ENCODE measurements around the gene TESK2.
A peak's percentile ranks its signal among the peaks of the same experiment; 100 is the strongest.

TESK2 gene

GRCh38 chr1:45443580-45444446, 47.1 kb downstream of the TESK2 start:
- no peak for DNase-seq
- POLR2A ChIA-PET: interaction anchor here (0.6 kb wide), 1 partner anchor 10 kb away, joined by 3 read pairs; no protein-coding TSS in a partner anchor
- H3K4me3 ChIP-seq (ENCODE audit: control insufficient read depth in 1 of 7, extremely low read depth in 1 of 7, insufficient read depth in 4 of 7, low read depth in 2 of 7, low read length in 6 of 7): no peak overlapping the region
- CTCF ChIA-PET: interaction anchor here (0.6 to 1.5 kb wide), 2 partner anchors 13 to 33 kb away, joined by 3 to 4 read pairs; no protein-coding TSS in a partner anchor
- WGBS (ENCODE audit: insufficient coverage): 100% methylated on average over 2 of the region's 7 CpGs
- H3K27ac ChIP-seq (ENCODE audit: insufficient read depth in 1 of 2, low read depth in 1 of 2, low read length in 2 of 2, poor library complexity in 1 of 2, severe bottlenecking in 2 of 2): no peak overlapping the region
- H3K36me3 ChIP-seq (ENCODE audit: control insufficient read depth in 4 of 4, insufficient read depth in 4 of 4, low read length in 3 of 4): no peaks in the 10 kb centered on the region
- no peaks in the 10 kb centered on the region for H3K9me3 ChIP-seq (ENCODE audit: control extremely low read depth in 1 of 5, control insufficient read depth in 4 of 5, insufficient read depth in 2 of 5, low read depth in 1 of 5, low read length in 4 of 5)
- no peaks in the 10 kb centered on the region for H3K27me3 ChIP-seq (replicated peaks in 2 of 5; ENCODE audit: control insufficient read depth in 4 of 5, insufficient read depth in 5 of 5, low read length in 4 of 5)
- no peaks in the 10 kb centered on the region for H3K4me1 ChIP-seq (ENCODE audit: control extremely low read depth in 1 of 4, control insufficient read depth in 4 of 4, insufficient read depth in 4 of 4, low read length in 3 of 4)

DNA sequence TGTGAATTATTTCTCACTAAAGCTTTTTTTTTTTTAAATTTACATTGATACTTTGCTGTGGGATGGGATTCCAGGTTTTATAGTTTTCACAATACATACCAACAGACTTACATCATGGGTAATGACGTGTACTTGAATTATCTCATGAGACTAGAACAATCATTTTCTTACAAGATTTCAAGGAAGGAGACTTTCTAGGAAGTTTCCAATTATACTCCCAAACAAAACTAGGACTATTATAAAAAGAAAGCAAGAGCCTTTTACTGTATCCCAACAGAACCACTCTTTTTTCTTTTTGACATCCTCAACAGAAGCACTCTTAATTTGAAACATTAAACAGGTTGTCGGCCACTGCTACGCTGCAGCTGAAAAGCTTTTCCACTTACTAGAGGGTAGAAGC, 48.7 kb downstream of the TESK2 start:
- no peaks in the 10 kb centered on the region for H3K36me3 ChIP-seq (ENCODE audit: control insufficient read depth in 4 of 4, insufficient read depth in 4 of 4, low read length in 3 of 4)
- H3K4me3 ChIP-seq (ENCODE audit: control insufficient read depth in 1 of 7, extremely low read depth in 1 of 7, insufficient read depth in 4 of 7, low read depth in 2 of 7, low read length in 6 of 7): no peak overlapping the region
- no peak for DNase-seq
- CTCF ChIA-PET: no interaction called here
- POLR2A ChIA-PET: no interaction called here
- no peaks in the 10 kb centered on the region for H3K9me3 ChIP-seq (ENCODE audit: control extremely low read depth in 1 of 5, control insufficient read depth in 4 of 5, insufficient read depth in 2 of 5, low read depth in 1 of 5, low read length in 4 of 5)
- 100% methylated on average over 2 of the region's 3 CpGs for WGBS (ENCODE audit: insufficient coverage)
- H3K27me3 ChIP-seq (replicated peaks in 2 of 5; ENCODE audit: control insufficient read depth in 4 of 5, insufficient read depth in 5 of 5, low read length in 4 of 5): no peaks in the 10 kb centered on the region
- no peaks in the 10 kb centered on the region for H3K4me1 ChIP-seq (ENCODE audit: control extremely low read depth in 1 of 4, control insufficient read depth in 4 of 4, insufficient read depth in 4 of 4, low read length in 3 of 4)
- H3K27ac ChIP-seq (ENCODE audit: insufficient read depth in 1 of 2, low read depth in 1 of 2, low read length in 2 of 2, poor library complexity in 1 of 2, severe bottlenecking in 2 of 2): no peak overlapping the region

DNA sequence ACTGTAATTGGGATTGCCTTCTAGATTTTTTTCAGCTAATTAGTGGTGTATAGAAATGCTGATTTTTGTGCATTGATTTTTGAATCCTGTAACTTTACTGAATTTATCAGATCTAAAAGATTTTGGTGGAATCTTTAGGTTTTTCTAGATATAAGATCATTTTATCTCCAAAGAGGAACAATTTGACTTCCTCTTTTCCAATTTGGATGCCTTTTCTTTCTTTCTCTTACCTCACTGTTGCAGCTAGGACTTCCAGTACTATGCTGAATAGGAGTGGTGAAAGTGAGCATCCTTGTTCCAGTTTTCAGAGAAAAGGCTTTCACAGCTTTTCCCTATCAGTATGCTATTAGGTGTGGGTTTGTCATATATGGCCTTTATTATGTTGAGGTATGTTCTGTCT, 53.6 kb downstream of the TESK2 start:
- no peaks in the 10 kb centered on the region for H3K27me3 ChIP-seq (replicated peaks in 2 of 5; ENCODE audit: control insufficient read depth in 4 of 5, insufficient read depth in 5 of 5, low read length in 4 of 5)
- no peaks in the 10 kb centered on the region for H3K9me3 ChIP-seq (ENCODE audit: control extremely low read depth in 1 of 5, control insufficient read depth in 4 of 5, insufficient read depth in 2 of 5, low read depth in 1 of 5, low read length in 4 of 5)
- POLR2A ChIA-PET: no interaction called here
- H3K27ac ChIP-seq (ENCODE audit: insufficient read depth in 1 of 2, low read depth in 1 of 2, low read length in 2 of 2, poor library complexity in 1 of 2, severe bottlenecking in 2 of 2): no peak overlapping the region
- CTCF ChIA-PET: interaction anchor here (0.9 kb wide), 1 partner anchor 28 kb away, joined by 3 read pairs; no protein-coding TSS in a partner anchor
- no peak for DNase-seq
- H3K4me1 ChIP-seq (ENCODE audit: control extremely low read depth in 1 of 4, control insufficient read depth in 4 of 4, insufficient read depth in 4 of 4, low read length in 3 of 4): no peaks in the 10 kb centered on the region
- H3K4me3 ChIP-seq (ENCODE audit: control insufficient read depth in 1 of 7, extremely low read depth in 1 of 7, insufficient read depth in 4 of 7, low read depth in 2 of 7, low read length in 6 of 7): no peak overlapping the region
- H3K36me3 ChIP-seq (ENCODE audit: control insufficient read depth in 4 of 4, insufficient read depth in 4 of 4, low read length in 3 of 4): no peaks in the 10 kb centered on the region

DNA sequence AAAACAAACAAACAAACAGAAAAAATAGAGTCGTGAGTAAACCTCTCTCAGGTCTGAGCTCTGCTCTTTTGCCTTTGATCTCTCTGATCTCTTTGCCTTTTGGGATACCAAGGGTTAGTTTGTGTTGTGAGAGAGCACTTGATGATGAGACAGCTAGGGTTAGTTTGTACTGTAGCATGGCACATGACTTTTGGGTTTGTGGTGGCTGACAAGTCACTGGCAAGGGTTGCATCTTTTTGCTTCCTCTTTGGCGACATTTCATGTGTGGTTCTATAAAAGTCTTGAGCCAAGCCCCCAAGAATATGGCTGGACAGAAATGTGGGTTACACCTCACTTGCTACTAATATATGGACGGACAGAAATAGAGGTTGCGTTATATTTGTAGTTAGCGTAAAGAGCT, 60.5 kb downstream of the TESK2 start:
- 83% methylated on average over 1 of the region's 5 CpGs for WGBS (ENCODE audit: insufficient coverage)
- CTCF ChIA-PET: interaction anchor here (1.4 kb wide), 1 partner anchor 13 kb away, joined by 4 read pairs; no protein-coding TSS in a partner anchor
- Histone ChIP-seq H3K4me1 (ENCODE audit: control extremely low read depth in 1 of 4, control insufficient read depth in 4 of 4, insufficient read depth in 4 of 4, low read length in 3 of 4) (peaks cover 0 to 13% (median 0%) of the 10 kb centered on the region in 4 experiments), H3K36me3 (ENCODE audit: control insufficient read depth in 4 of 4, insufficient read depth in 4 of 4, low read length in 3 of 4) (no peaks in the 10 kb centered on the region), H3K27ac (ENCODE audit: insufficient read depth in 1 of 2, low read depth in 1 of 2, low read length in 2 of 2, poor library complexity in 1 of 2, severe bottlenecking in 2 of 2) (no peak overlapping the region), H3K4me3 (ENCODE audit: control insufficient read depth in 1 of 7, extremely low read depth in 1 of 7, insufficient read depth in 4 of 7, low read depth in 2 of 7, low read length in 6 of 7) (no peak overlapping the region), H3K27me3 (replicated peaks in 2 of 5; ENCODE audit: control insufficient read depth in 4 of 5, insufficient read depth in 5 of 5, low read length in 4 of 5) (no peaks in the 10 kb centered on the region), H3K9me3 (ENCODE audit: control extremely low read depth in 1 of 5, control insufficient read depth in 4 of 5, insufficient read depth in 2 of 5, low read depth in 1 of 5, low read length in 4 of 5) (no peaks in the 10 kb centered on the region)
- peak in 2 of 3 donors; percentile 31 to 45 for DNase-seq
- POLR2A ChIA-PET: interaction anchor here (0.5 kb wide), 1 partner anchor 9 kb away, joined by 3 read pairs; no protein-coding TSS in a partner anchor

DNA sequence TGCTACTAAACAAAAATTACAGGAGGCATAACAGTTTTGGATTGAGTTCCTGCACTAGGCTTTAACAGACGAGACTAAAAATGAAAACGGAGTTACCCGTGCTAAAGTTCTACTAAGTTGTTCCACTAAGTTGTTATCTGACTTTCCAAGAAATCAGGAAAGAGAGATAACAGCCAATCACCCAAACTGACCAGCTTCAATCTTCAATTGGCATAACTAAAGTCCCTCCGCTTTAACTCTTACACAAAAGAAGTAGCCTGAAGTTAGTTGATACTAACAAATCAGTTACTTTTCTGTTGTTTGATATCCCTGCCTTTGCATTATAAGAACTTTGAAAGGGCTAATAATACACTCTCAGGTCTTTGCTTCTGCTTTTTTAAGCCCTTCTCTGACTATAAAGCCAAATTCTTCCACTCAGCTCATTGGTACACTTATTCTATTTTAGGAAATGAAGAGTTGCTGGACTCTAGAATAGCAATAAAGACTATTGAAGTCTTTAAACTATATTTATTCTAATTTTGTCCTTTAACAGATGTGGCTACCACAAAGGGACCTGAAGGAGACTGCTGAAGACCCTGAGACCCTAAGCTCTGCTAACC, 61.3 kb downstream of the TESK2 start:
- WGBS (ENCODE audit: insufficient coverage): 21% methylated on average over 2 of the region's 4 CpGs
- Histone ChIP-seq H3K4me3 (ENCODE audit: control insufficient read depth in 1 of 7, extremely low read depth in 1 of 7, insufficient read depth in 4 of 7, low read depth in 2 of 7, low read length in 6 of 7) (no peak overlapping the region), H3K9me3 (ENCODE audit: control extremely low read depth in 1 of 5, control insufficient read depth in 4 of 5, insufficient read depth in 2 of 5, low read depth in 1 of 5, low read length in 4 of 5) (no peaks in the 10 kb centered on the region), H3K4me1 (ENCODE audit: control extremely low read depth in 1 of 4, control insufficient read depth in 4 of 4, insufficient read depth in 4 of 4, low read length in 3 of 4) (peaks cover 0 to 13% (median 0%) of the 10 kb centered on the region in 4 experiments), H3K27ac (ENCODE audit: insufficient read depth in 1 of 2, low read depth in 1 of 2, low read length in 2 of 2, poor library complexity in 1 of 2, severe bottlenecking in 2 of 2) (no peak overlapping the region), H3K27me3 (replicated peaks in 2 of 5; ENCODE audit: control insufficient read depth in 4 of 5, insufficient read depth in 5 of 5, low read length in 4 of 5) (no peaks in the 10 kb centered on the region), H3K36me3 (ENCODE audit: control insufficient read depth in 4 of 4, insufficient read depth in 4 of 4, low read length in 3 of 4) (no peaks in the 10 kb centered on the region)
- ChIA-PET CTCF (no interaction called here), POLR2A (interaction anchor here (0.7 kb wide), 1 partner anchor 10 kb away, joined by 3 read pairs; no protein-coding TSS in a partner anchor)
- DNase-seq: peak in 1 of 3 donors; percentile 10

GRCh38 chr1:45423906-45424678, 66.9 kb downstream of the TESK2 start:
- Histone ChIP-seq H3K9me3 (ENCODE audit: control extremely low read depth in 1 of 5, control insufficient read depth in 4 of 5, insufficient read depth in 2 of 5, low read depth in 1 of 5, low read length in 4 of 5) (peaks cover 0 to 6% (median 4%) of the 10 kb centered on the region in 5 experiments), H3K27me3 (replicated peaks in 2 of 5; ENCODE audit: control insufficient read depth in 4 of 5, insufficient read depth in 5 of 5, low read length in 4 of 5) (no peaks in the 10 kb centered on the region), H3K27ac (ENCODE audit: insufficient read depth in 1 of 2, low read depth in 1 of 2, low read length in 2 of 2, poor library complexity in 1 of 2, severe bottlenecking in 2 of 2) (no peak overlapping the region), H3K4me1 (ENCODE audit: control extremely low read depth in 1 of 4, control insufficient read depth in 4 of 4, insufficient read depth in 4 of 4, low read length in 3 of 4) (no peaks in the 10 kb centered on the region), H3K36me3 (ENCODE audit: control insufficient read depth in 4 of 4, insufficient read depth in 4 of 4, low read length in 3 of 4) (peaks cover 0 to 3% (median 1%) of the 10 kb centered on the region in 4 experiments), H3K4me3 (ENCODE audit: control insufficient read depth in 1 of 7, extremely low read depth in 1 of 7, insufficient read depth in 4 of 7, low read depth in 2 of 7, low read length in 6 of 7) (no peak overlapping the region)
- ChIA-PET POLR2A (no interaction called here), CTCF (interaction anchor here (1.3 to 2.2 kb wide), 3 partner anchors 12 to 23 kb away, joined by 3 to 5 read pairs (median 5); no protein-coding TSS in a partner anchor)
- WGBS (ENCODE audit: insufficient coverage): 92% methylated on average over 3 of the region's 4 CpGs
- no peak for DNase-seq
